IgD-negative memory B cell (primary cell): Measurements from ENCODE around the gene EIF5A2. TPM values are rescaled to one million over a fixed set of nuclear protein-coding genes. Genes with fewer than 3 reads are reported as not detected.
A peak's percentile ranks its signal among the peaks of the same experiment; 100 is the strongest.

Source experiments
- H3K27ac Mint-ChIP-seq, 3 donors: one replicate each; pipeline ENCODE4 v1.8.0; 2020 to 2022; ENCODE audit warnings: mild to moderate bottlenecking in 3 of 3, mixed read lengths in 3 of 3, moderate library complexity in 1 of 3
- H3K27me3 Mint-ChIP-seq: one replicate; pipeline ENCODE4 v1.8.0; 2021; ENCODE audit warnings: mixed read lengths
- H3K36me3 Mint-ChIP-seq: one replicate; pipeline ENCODE4 v1.8.0; 2020; ENCODE audit warnings: mild to moderate bottlenecking, mixed read lengths
- H3K4me1 Mint-ChIP-seq, 3 donors: one replicate each; pipeline ENCODE4 v1.8.0; 2020 to 2022; ENCODE audit warnings: mixed read lengths in 3 of 3, mild to moderate bottlenecking in 1 of 3
- H3K4me3 Mint-ChIP-seq, 4 donors: one replicate each; pipeline ENCODE4 v1.8.0; 2020 to 2022; ENCODE audit warnings: mild to moderate bottlenecking in 4 of 4, mixed read lengths in 4 of 4, moderate library complexity in 3 of 4
- H3K9me3 Mint-ChIP-seq, 3 donors: one replicate each; pipeline ENCODE4 v1.8.0; 2020 to 2021; ENCODE audit warnings: mixed read lengths in 3 of 3, mild to moderate bottlenecking in 1 of 3
- polyA plus RNA-seq: library from polyadenylated mRNA; unstranded; fragments of 300-500 nt; fragmentation: Illumina TruSeq; gene quantifications from one replicate; pipeline ENCODE4 v1.2.3, GENCODE V29; 2021

EIF5A2 gene
- polyA plus RNA-seq, 1 donor from 2014 or later, result 5.9 TPM

DNA sequence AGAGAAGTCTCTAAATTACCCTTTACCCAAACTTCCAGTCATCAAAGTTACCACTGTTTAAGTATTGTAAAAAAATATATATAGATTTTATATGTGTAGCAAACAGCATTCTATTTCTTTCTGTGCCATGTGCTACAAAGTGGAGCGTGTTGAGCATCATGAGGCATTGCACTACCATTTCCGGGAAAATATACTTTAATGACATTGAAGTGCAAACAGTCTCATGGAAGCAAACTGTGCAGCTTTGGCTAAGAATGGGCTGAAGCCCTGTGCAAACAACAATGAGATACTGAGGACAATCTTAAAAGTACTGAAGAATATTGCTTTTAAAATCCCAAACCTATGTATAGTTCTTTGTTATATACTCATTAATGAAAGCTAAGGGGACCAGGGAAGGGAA, 31.9 kb downstream of the EIF5A2 start:
- Mint-ChIP-seq H3K27ac (no peak overlapping the region), H3K4me3 (no peak overlapping the region), H3K4me1 (peaks cover 0 to 2% (median 0%) of the 10 kb centered on the region in 3 donors), H3K27me3 (no peaks in the 10 kb centered on the region), H3K9me3 (peaks cover 0 to 2% (median 0%) of the 10 kb centered on the region in 3 donors), H3K36me3 (no peaks in the 10 kb centered on the region)

DNA sequence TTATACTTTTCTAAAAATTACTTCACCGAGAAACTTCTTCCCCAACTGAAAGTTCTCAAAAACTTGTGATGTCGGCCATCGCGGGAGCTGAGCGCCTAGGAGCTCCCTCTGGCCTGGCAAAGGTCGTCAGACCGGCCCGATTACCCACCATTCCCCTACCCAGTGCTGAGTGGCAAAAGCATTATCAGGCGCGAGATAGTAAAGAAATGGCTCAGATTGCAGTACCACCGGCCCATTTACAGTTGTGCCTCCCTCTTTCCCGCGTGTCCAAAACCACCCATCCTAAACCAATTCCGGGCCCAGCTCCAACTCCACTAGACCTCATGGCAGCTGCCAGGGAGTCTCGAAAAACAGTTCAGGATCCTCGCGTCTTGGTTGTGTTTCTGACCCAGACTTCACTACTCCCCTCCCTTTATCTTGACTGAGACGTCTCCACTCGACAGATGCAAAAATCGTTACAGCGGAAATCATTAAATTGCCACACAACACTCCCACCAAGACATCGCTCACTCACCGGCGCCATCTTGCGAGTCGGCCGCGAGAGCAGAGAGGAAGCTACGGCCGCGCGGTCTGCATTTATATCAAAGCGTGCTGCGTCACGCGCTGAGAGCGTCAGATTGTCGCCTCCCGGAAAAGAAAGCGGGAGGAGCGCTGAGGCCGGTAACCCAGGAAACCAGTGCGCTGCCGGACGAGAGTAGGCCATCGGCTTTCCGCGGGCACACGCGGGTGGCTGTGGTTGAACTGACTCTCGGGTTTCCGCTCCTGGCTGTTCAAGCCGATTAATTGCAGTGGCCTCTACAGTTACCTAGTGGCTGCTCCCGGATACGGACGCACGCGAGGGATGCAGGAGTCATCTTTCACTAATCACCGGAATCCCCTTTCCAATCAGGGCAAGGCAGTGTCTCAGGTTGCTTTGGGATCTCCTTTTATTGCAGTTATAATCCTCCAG, 38.5 kb downstream of the EIF5A2 start, which contains the start of gene RPL22L1:
Gene RPL22L1, minus strand, starts transcription at position 551 of the 949 bp plus-strand sequence. Its CDS starts 28 bp downstream, at position 523.
- Mint-ChIP-seq H3K27ac (peak within 1 kb of the TSS; percentile 84 to 99 (median 98)), H3K36me3 (peaks cover 3% of the 10 kb centered on the region), H3K4me1 (peaks cover 11 to 19% (median 14%) of the 10 kb centered on the region in 3 donors), H3K9me3 (peaks cover 0 to 2% (median 0%) of the 10 kb centered on the region in 3 donors), H3K27me3 (no peaks in the 10 kb centered on the region), H3K4me3 (peak within 1 kb of the TSS; percentile 93 to 99 (median 96))

GRCh38 chr3:170869239-170869590, 39.2 kb downstream of the EIF5A2 start:
- Mint-ChIP-seq H3K27ac (peak overlapping the region; percentile 84 to 99 (median 98)), H3K27me3 (no peaks in the 10 kb centered on the region), H3K9me3 (peaks cover 0 to under 1% (median 0%) of the 10 kb centered on the region in 3 donors), H3K36me3 (peaks cover 3% of the 10 kb centered on the region), H3K4me1 (peaks cover 11 to 19% (median 14%) of the 10 kb centered on the region in 3 donors), H3K4me3 (peak overlapping the region; percentile 93 to 99 (median 96))

GRCh38 chr3:170868577-170869238, 39.7 kb downstream of the EIF5A2 start:
- Mint-ChIP-seq H3K27me3 (no peaks in the 10 kb centered on the region), H3K27ac (peak overlapping the region; percentile 84 to 98 (median 89)), H3K4me3 (peak overlapping the region; percentile 93 to 99 (median 96)), H3K4me1 (peaks cover 11 to 21% (median 14%) of the 10 kb centered on the region in 3 donors), H3K36me3 (peaks cover 3% of the 10 kb centered on the region), H3K9me3 (no peaks in the 10 kb centered on the region)

DNA sequence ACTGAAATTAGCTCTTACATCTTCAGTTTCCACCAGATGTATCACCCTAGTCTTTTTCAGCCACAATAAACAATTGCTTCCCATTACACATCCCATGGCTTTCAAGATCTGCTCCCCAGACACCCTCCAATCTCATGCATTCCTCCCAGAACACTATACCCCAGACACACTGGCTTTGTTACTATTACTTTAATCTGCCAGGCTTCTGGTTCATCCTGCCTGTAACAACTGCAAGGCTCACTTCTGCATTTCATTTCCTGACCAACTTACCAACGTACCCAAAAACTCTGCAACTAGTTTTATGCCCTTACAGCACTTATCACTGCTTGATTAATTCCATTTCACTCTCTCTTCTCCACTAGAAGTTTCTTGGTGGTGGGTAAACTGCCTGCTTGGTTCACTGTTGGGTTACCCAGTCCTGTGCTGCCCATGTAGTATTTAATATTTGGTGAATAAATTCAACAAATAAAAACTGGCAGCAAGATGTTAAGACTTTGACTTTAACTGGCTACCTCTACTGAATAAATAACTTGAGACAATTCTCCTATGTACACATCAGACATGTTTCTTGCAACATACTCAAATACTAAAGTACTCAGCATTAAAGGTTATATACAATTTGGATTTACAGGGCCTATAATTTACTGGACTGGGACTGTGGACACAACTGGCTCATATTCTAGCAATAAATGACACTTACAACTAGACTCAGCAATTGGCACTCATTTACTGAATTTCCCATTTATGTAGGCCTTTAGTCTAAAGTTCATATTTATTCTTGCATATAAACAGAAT, 41.1 kb downstream of the EIF5A2 start:
- peaks cover 4% of the 10 kb centered on the region for H3K36me3 Mint-ChIP-seq
- H3K27me3 Mint-ChIP-seq, result no peaks in the 10 kb centered on the region
- H3K27ac Mint-ChIP-seq, result peak overlapping the region; percentile 10 to 50 (median 13)
- H3K4me1 Mint-ChIP-seq, result peaks cover 11 to 21% (median 14%) of the 10 kb centered on the region in 3 donors
- H3K9me3 Mint-ChIP-seq, result no peaks in the 10 kb centered on the region
- H3K4me3 Mint-ChIP-seq, result peak overlapping the region; percentile 40 to 82 (median 45)

GRCh38 chr3:170866499-170866898, 41.9 kb downstream of the EIF5A2 start:
- Mint-ChIP-seq H3K36me3 (peaks cover 4% of the 10 kb centered on the region), H3K4me3 (no peak overlapping the region), H3K27ac (peak overlapping the region in 2 of 3 donors; percentile 13 to 50), H3K27me3 (no peaks in the 10 kb centered on the region), H3K4me1 (peaks cover 11 to 19% (median 14%) of the 10 kb centered on the region in 3 donors), H3K9me3 (no peaks in the 10 kb centered on the region)

- Mint-ChIP-seq H3K4me3 (peak overlapping the region in 1 of 4 donors; percentile 39), H3K9me3 (no peaks in the 10 kb centered on the region), H3K27ac (peak overlapping the region in 1 of 3 donors; percentile 74), H3K27me3 (peaks cover 1% of the 10 kb centered on the region), H3K4me1 (peaks cover 11 to 19% (median 14%) of the 10 kb centered on the region in 3 donors), H3K36me3 (peaks cover 4% of the 10 kb centered on the region)
Measured at GRCh38 chr3:170865209-170866094, 43.0 kb downstream of the EIF5A2 start.

GRCh38 chr3:170864525-170865208, 43.8 kb downstream of the EIF5A2 start:
- H3K27ac Mint-ChIP-seq, result no peak overlapping the region
- H3K27me3 Mint-ChIP-seq, result peaks cover 1% of the 10 kb centered on the region
- peaks cover 4% of the 10 kb centered on the region for H3K36me3 Mint-ChIP-seq
- peaks cover 8 to 14% (median 11%) of the 10 kb centered on the region in 3 donors for H3K4me1 Mint-ChIP-seq
- peak overlapping the region in 1 of 4 donors; percentile 10 for H3K4me3 Mint-ChIP-seq
- H3K9me3 Mint-ChIP-seq, result no peaks in the 10 kb centered on the region

DNA sequence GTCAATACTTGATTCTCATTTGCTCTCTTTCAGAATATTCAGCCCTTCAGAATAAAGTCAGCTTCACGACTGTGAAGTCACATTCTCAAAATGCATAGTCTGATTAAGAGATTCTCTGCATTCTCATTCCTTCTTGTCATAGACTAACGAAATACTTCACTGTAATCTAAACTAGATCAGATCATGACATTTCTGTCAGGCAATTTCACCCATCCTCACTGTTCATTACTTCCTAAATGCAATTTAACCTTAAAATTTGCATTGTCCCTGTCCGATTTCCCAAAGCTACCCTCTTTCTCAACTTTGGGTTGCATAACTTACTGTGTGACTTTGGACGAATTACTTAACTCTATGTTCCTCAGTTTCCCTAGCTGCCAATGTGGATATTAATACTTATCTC, 44.6 kb downstream of the EIF5A2 start:
- Mint-ChIP-seq H3K9me3 (no peaks in the 10 kb centered on the region), H3K4me1 (peaks cover 8 to 14% (median 11%) of the 10 kb centered on the region in 3 donors), H3K27ac (no peak overlapping the region), H3K4me3 (no peak overlapping the region), H3K27me3 (peaks cover 1% of the 10 kb centered on the region), H3K36me3 (peaks cover 4% of the 10 kb centered on the region)

- no peak overlapping the region for H3K27ac Mint-ChIP-seq
- no peaks in the 10 kb centered on the region for H3K9me3 Mint-ChIP-seq
- peaks cover 4% of the 10 kb centered on the region for H3K36me3 Mint-ChIP-seq
- H3K4me1 Mint-ChIP-seq, result peaks cover 8 to 14% (median 11%) of the 10 kb centered on the region in 3 donors
- no peak overlapping the region for H3K4me3 Mint-ChIP-seq
- peaks cover 1% of the 10 kb centered on the region for H3K27me3 Mint-ChIP-seq
Measured at GRCh38 chr3:170862618-170863374, 45.6 kb downstream of the EIF5A2 start.

DNA sequence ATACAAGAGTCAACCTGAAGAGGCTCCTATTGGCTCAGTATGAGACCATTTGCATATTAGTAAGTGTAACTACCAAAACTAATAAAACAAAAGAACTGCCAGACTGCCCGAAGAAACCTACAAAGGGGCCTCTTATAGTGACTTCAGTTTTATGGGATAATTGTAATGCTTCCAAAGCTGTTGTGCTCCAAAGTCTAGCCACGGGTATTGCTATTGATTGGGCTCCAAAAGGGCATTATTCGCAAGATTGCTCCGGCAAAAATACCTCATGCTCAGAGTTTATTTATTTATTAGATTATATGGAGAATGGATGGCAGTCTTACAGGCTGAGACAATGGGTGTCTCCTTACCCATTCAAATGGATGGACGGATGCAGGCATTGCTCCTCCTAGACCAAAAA, 49.8 kb downstream of the EIF5A2 start:
- Mint-ChIP-seq H3K27ac (no peak overlapping the region), H3K36me3 (peaks cover 2% of the 10 kb centered on the region), H3K4me1 (no peaks in the 10 kb centered on the region), H3K9me3 (no peaks in the 10 kb centered on the region), H3K27me3 (peaks cover 3% of the 10 kb centered on the region), H3K4me3 (no peak overlapping the region)

- Mint-ChIP-seq H3K4me3 (no peak overlapping the region), H3K4me1 (no peaks in the 10 kb centered on the region), H3K27ac (no peak overlapping the region), H3K36me3 (no peaks in the 10 kb centered on the region), H3K9me3 (no peaks in the 10 kb centered on the region), H3K27me3 (peaks cover 10% of the 10 kb centered on the region)
Measured at GRCh38 chr3:170852324-170852723, 56.1 kb downstream of the EIF5A2 start.
